Measurements from ENCODE around the gene HS3ST4. TPM values are rescaled to one million over a fixed set of nuclear protein-coding genes. Genes with fewer than 3 reads are reported as not detected.

The HS3ST4 gene
- total RNA-seq, 1 experiment from 2014 or later, result not detected

DNA sequence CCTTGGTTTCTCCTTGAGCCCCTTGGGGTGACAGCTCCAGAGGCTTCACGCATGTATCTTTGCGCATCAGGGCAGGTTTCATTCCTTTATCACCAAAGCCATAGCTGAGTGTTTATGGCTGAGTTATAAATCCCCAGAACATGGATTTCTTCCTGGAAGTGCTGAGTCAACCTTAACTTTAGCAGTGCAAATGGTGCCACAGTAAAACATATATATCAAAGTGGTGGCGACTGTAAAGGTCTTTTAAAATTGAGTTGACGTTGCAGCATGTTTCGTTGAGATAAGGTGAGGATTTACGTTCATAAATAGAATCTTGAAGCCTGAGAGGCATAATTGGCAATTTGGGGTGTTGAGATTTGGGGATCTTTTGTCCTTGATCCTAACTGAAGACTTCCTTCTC lies 214.1 kb downstream of the HS3ST4 start:
- DNase-seq (ENCODE audit: low read depth, low spot score) (no peak), ATAC-seq (no peak)
- intact Hi-C loops (cut with micrococcal nuclease), result no loop called here
- Histone ChIP-seq H4K20me1 (ENCODE audit: insufficient read depth) (no peaks in the 10 kb centered on the region), H2AFZ (ENCODE audit: low read depth, low read length, poor library complexity, severe bottlenecking) (no peak overlapping the region), H3K27me3 (ENCODE audit: insufficient read depth, low read length) (no peaks in the 10 kb centered on the region), H3K4me2 (ENCODE audit: low read length) (no peak overlapping the region), H3K4me3 (replicated peaks in 1 of 2; ENCODE audit: low read depth in 1 of 2, low read length in 2 of 2) (no peak overlapping the region), H3K9me2 (ENCODE audit: insufficient read depth) (no peaks in the 10 kb centered on the region), H3K36me3 (ENCODE audit: control insufficient read depth in 1 of 2, insufficient read depth in 2 of 2, low read length in 2 of 2) (no peaks in the 10 kb centered on the region), H3K79me2 (ENCODE audit: insufficient read depth, low read length) (no peaks in the 10 kb centered on the region), H3K4me1 (ENCODE audit: control insufficient read depth in 1 of 2, insufficient read depth in 2 of 2, low read length in 2 of 2) (no peaks in the 10 kb centered on the region), H3K27ac (ENCODE audit: low read depth, low read length) (no peak overlapping the region), H3K9me3 (ENCODE audit: control insufficient read depth in 1 of 2, insufficient read depth in 1 of 2, low read depth in 1 of 2, low read length in 2 of 2) (peaks cover 0 to 15% of the 10 kb centered on the region in 2 experiments; a peak in 1 of 4 replicates), H3K9ac (ENCODE audit: low read length) (no peak overlapping the region)
- ChIA-PET CTCF (no interaction called here), RAD21 (ENCODE audit: low non-redundant PET in 1 of 2, low total read pairs in 2 of 2, uncharacterized antibody in 2 of 2, unreplicated experiment in 2 of 2) (no interaction called here), POLR2A (no interaction called here)
- no TSS peak for BruUV-seq (replicated peaks)
- TF ChIP-seq EGR1 (IDR thresholded peaks at IDR 0.05; ENCODE audit: low read depth), result no peak
- TF ChIP-seq TCF7L2 (IDR thresholded peaks at IDR 0.05; ENCODE audit: borderline replicate concordance, extremely low read depth, insufficient read depth, insufficient read length), result no peak
- TF ChIP-seq, protein P1, sequence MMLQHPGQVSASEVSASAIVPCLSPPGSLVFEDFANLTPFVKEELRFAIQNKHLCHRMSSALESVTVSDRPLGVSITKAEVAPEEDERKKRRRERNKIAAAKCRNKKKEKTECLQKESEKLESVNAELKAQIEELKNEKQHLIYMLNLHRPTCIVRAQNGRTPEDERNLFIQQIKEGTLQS (IDR thresholded peaks at IDR 0.05), result no peak
- no peak for TF ChIP-seq RAD21 (IDR thresholded peaks at IDR 0.05; ENCODE audit: low read depth)
- no peak for TF ChIP-seq FOSL1 (IDR thresholded peaks at IDR 0.05; ENCODE audit: low read depth)
- TF ChIP-seq SIN3A (IDR thresholded peaks at IDR 0.05; ENCODE audit: low read depth), result no peak
- TF ChIP-seq, protein P2, sequence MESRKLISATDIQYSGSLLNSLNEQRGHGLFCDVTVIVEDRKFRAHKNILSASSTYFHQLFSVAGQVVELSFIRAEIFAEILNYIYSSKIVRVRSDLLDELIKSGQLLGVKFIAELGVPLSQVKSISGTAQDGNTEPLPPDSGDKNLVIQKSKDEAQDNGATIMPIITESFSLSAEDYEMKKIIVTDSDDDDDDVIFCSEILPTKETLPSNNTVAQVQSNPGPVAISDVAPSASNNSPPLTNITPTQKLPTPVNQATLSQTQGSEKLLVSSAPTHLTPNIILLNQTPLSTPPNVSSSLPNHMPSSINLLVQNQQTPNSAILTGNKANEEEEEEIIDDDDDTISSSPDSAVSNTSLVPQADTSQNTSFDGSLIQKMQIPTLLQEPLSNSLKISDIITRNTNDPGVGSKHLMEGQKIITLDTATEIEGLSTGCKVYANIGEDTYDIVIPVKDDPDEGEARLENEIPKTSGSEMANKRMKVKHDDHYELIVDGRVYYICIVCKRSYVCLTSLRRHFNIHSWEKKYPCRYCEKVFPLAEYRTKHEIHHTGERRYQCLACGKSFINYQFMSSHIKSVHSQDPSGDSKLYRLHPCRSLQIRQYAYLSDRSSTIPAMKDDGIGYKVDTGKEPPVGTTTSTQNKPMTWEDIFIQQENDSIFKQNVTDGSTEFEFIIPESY (IDR thresholded peaks at IDR 0.05; ENCODE audit: extremely low read depth, insufficient replicate concordance, low read length), result no peak
- TF ChIP-seq POLR2AphosphoS5 (IDR thresholded peaks at IDR 0.05; ENCODE audit: low read depth, low read length), result no peak

DNA sequence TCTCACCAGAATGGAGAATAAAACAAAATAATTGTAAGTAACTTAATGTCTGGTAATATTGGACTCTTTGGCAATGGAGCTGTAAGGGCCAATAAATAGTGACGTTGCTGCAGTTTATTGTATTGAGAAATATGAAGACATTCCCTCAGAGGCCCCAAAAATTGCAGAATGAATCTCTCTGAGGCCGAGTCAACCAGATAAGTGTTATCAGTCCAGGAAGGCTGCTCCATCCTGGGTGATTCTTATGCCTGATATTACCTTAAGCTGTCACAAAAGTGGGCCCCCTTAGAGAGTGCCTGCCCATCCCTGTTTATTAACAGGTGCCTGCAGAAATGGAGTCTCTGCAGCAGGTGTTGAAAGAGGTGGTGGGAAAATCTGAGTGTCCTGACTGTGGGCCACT lies 219.2 kb downstream of the HS3ST4 start:
- Histone ChIP-seq H3K4me1 (ENCODE audit: control insufficient read depth in 1 of 2, insufficient read depth in 2 of 2, low read length in 2 of 2) (no peaks in the 10 kb centered on the region), H4K20me1 (ENCODE audit: insufficient read depth) (no peaks in the 10 kb centered on the region), H3K79me2 (ENCODE audit: insufficient read depth, low read length) (no peaks in the 10 kb centered on the region), H3K9me3 (ENCODE audit: control insufficient read depth in 1 of 2, insufficient read depth in 1 of 2, low read depth in 1 of 2, low read length in 2 of 2) (peaks cover 0 to 9% of the 10 kb centered on the region in 2 experiments; a peak in 1 of 4 replicates), H3K9me2 (ENCODE audit: insufficient read depth) (no peaks in the 10 kb centered on the region), H3K27ac (ENCODE audit: low read depth, low read length) (no peak overlapping the region), H3K27me3 (ENCODE audit: insufficient read depth, low read length) (no peaks in the 10 kb centered on the region), H3K4me3 (replicated peaks in 1 of 2; ENCODE audit: low read depth in 1 of 2, low read length in 2 of 2) (no peak overlapping the region), H2AFZ (ENCODE audit: low read depth, low read length, poor library complexity, severe bottlenecking) (no peak overlapping the region), H3K9ac (ENCODE audit: low read length) (no peak overlapping the region), H3K4me2 (ENCODE audit: low read length) (no peak overlapping the region), H3K36me3 (ENCODE audit: control insufficient read depth in 1 of 2, insufficient read depth in 2 of 2, low read length in 2 of 2) (no peaks in the 10 kb centered on the region)
- no TSS peak for BruUV-seq (replicated peaks)
- CTCF ChIA-PET, result no interaction called here
- POLR2A ChIA-PET, result no interaction called here
- RAD21 ChIA-PET (ENCODE audit: low non-redundant PET in 1 of 2, low total read pairs in 2 of 2, uncharacterized antibody in 2 of 2, unreplicated experiment in 2 of 2), result no interaction called here
- DNase-seq (ENCODE audit: low read depth, low spot score) (no peak), ATAC-seq (no peak)
- intact Hi-C loops (cut with micrococcal nuclease), result no loop called here
- TF ChIP-seq, protein P3, sequence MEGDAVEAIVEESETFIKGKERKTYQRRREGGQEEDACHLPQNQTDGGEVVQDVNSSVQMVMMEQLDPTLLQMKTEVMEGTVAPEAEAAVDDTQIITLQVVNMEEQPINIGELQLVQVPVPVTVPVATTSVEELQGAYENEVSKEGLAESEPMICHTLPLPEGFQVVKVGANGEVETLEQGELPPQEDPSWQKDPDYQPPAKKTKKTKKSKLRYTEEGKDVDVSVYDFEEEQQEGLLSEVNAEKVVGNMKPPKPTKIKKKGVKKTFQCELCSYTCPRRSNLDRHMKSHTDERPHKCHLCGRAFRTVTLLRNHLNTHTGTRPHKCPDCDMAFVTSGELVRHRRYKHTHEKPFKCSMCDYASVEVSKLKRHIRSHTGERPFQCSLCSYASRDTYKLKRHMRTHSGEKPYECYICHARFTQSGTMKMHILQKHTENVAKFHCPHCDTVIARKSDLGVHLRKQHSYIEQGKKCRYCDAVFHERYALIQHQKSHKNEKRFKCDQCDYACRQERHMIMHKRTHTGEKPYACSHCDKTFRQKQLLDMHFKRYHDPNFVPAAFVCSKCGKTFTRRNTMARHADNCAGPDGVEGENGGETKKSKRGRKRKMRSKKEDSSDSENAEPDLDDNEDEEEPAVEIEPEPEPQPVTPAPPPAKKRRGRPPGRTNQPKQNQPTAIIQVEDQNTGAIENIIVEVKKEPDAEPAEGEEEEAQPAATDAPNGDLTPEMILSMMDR (IDR thresholded peaks at IDR 0.05 in 2 of 3, conservative IDR thresholded peaks at IDR 0.05 in 1 of 3; ENCODE audit: borderline replicate concordance in 1 of 3, insufficient read depth in 1 of 3, low read depth in 2 of 3, low read length in 2 of 3), result no peak
- TF ChIP-seq POLR2A (IDR thresholded peaks at IDR 0.05; ENCODE audit: borderline replicate concordance, extremely low read depth, insufficient read depth, insufficient read length) (no peak), ZNF274 (IDR thresholded peaks at IDR 0.05; ENCODE audit: low read depth, low read length) (no peak), CBX3 (IDR thresholded peaks at IDR 0.05; ENCODE audit: low read depth) (no peak), CEBPB (IDR thresholded peaks at IDR 0.05; ENCODE audit: low read depth) (no peak)
- TF ChIP-seq, protein P4, sequence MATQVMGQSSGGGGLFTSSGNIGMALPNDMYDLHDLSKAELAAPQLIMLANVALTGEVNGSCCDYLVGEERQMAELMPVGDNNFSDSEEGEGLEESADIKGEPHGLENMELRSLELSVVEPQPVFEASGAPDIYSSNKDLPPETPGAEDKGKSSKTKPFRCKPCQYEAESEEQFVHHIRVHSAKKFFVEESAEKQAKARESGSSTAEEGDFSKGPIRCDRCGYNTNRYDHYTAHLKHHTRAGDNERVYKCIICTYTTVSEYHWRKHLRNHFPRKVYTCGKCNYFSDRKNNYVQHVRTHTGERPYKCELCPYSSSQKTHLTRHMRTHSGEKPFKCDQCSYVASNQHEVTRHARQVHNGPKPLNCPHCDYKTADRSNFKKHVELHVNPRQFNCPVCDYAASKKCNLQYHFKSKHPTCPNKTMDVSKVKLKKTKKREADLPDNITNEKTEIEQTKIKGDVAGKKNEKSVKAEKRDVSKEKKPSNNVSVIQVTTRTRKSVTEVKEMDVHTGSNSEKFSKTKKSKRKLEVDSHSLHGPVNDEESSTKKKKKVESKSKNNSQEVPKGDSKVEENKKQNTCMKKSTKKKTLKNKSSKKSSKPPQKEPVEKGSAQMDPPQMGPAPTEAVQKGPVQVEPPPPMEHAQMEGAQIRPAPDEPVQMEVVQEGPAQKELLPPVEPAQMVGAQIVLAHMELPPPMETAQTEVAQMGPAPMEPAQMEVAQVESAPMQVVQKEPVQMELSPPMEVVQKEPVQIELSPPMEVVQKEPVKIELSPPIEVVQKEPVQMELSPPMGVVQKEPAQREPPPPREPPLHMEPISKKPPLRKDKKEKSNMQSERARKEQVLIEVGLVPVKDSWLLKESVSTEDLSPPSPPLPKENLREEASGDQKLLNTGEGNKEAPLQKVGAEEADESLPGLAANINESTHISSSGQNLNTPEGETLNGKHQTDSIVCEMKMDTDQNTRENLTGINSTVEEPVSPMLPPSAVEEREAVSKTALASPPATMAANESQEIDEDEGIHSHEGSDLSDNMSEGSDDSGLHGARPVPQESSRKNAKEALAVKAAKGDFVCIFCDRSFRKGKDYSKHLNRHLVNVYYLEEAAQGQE (IDR thresholded peaks at IDR 0.05; ENCODE audit: low read depth), result no peak

Data from HCT116 (cell line).